Prostate gland (tissue), 2 donors: ENCODE measurements around the gene PNPLA7.

ENCODE experiments used
- POLR2A ChIP-seq: fragments of 450-650 bp; IDR thresholded peaks from one replicate; pipeline ENCODE4 v1.6.1; 2016; ENCODE audit warnings: antibody characterized with exemption, mild to moderate bottlenecking
- POLR2AphosphoS5 ChIP-seq: sonication (generic); formaldehyde crosslinking; IDR thresholded peaks from one replicate; pipeline ENCODE4 v1.6.1; 2017; ENCODE audit warnings: antibody characterized with exemption
- TF ChIP-seq, protein P1 (sequence below), 4 experiments: fragments of 200-600 bp in 2 of 4; fragments of 450-650 bp in 2 of 4; sonication (generic) in 2 of 4; IDR thresholded peaks; 1 replicate in 3 of 4; 2 replicates in 1 of 4; pipeline ENCODE4 v1.5.1; 2016 to 2019; ENCODE audit warnings: antibody characterized with exemption in 4 of 4, mild to moderate bottlenecking in 2 of 4, moderate library complexity in 2 of 4

DNA sequence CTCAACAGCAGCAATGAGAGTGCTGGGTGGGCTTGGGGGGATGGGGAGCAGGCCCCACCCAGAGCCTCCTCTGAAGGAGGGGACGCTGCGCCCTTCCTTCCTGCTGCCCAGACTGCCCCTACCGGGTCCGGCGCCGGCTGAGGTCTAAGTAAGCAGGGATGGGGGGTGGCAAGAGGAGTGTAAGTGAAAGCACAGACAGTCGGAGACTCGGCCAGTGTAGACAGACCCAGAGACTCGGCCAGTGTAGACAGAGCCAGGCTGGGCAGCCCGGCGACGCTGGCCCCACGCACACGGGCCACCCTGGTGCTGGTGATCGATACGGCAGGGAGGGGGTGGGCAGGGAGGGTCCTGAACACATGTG is 101.6 kb downstream of the PNPLA7 start:
- TF ChIP-seq, protein P1, sequence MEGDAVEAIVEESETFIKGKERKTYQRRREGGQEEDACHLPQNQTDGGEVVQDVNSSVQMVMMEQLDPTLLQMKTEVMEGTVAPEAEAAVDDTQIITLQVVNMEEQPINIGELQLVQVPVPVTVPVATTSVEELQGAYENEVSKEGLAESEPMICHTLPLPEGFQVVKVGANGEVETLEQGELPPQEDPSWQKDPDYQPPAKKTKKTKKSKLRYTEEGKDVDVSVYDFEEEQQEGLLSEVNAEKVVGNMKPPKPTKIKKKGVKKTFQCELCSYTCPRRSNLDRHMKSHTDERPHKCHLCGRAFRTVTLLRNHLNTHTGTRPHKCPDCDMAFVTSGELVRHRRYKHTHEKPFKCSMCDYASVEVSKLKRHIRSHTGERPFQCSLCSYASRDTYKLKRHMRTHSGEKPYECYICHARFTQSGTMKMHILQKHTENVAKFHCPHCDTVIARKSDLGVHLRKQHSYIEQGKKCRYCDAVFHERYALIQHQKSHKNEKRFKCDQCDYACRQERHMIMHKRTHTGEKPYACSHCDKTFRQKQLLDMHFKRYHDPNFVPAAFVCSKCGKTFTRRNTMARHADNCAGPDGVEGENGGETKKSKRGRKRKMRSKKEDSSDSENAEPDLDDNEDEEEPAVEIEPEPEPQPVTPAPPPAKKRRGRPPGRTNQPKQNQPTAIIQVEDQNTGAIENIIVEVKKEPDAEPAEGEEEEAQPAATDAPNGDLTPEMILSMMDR (IDR thresholded peaks at IDR 0.05) = no peak
- TF ChIP-seq POLR2AphosphoS5 (no peak), POLR2A (no peak)
